Measurements from ENCODE around the gene AGAP1. TPM values are rescaled to one million over a fixed set of nuclear protein-coding genes. Genes with fewer than 3 reads are reported as not detected.

AGAP1 gene
- total and polyA plus RNA-seq, 9 donors = 5.7 to 32.2 (median 20.2) TPM

- DNase-seq = no peak
Observed at GRCh38 chr2:235864302-235864701, 370.5 kb downstream of the AGAP1 start.

GRCh38 chr2:235864733-235865515 lies 371.1 kb downstream of the AGAP1 start:
- DNase-seq = no peak
- Histone ChIP-seq H3K4me1 (ENCODE audit: insufficient read depth) (peaks cover 1% of the 10 kb centered on the region), H3K27ac (no peak overlapping the region), H3K4me3 (no peak overlapping the region), H3K27me3 (no peaks in the 10 kb centered on the region), H3K36me3 (no peaks in the 10 kb centered on the region), H3K9me3 (no peaks in the 10 kb centered on the region)
- TF ChIP-seq CTCF (IDR thresholded peaks at IDR 0.05) = no peak
- TF ChIP-seq POLR2A (IDR thresholded peaks at IDR 0.05) = no peak
- no peak for TF ChIP-seq EP300 (IDR thresholded peaks at IDR 0.05)
- intact Hi-C loops (cut with DNase I) = no loop called here
- WGBS, 3 donors = 67 to 71% (median 69%) methylated on average over 27 of the region's 27 CpGs

More at GRCh38 chr2:235864302-235864701, 370.5 kb downstream of the AGAP1 start:
- WGBS, 3 donors = 85 to 88% (median 87%) methylated on average over 17 of the region's 17 CpGs
- peaks cover 1% of the 10 kb centered on the region for H3K4me1 ChIP-seq (ENCODE audit: insufficient read depth)
- H3K4me3 ChIP-seq = no peak overlapping the region
- no peaks in the 10 kb centered on the region for H3K9me3 ChIP-seq
- H3K27ac ChIP-seq = no peak overlapping the region
- intact Hi-C loops (cut with DNase I) = no loop called here
- H3K27me3 ChIP-seq = no peaks in the 10 kb centered on the region
- TF ChIP-seq CTCF (IDR thresholded peaks at IDR 0.05) (no peak), POLR2A (IDR thresholded peaks at IDR 0.05) (no peak), EP300 (IDR thresholded peaks at IDR 0.05) (no peak)
- no peaks in the 10 kb centered on the region for H3K36me3 ChIP-seq

GRCh38 chr2:235866373-235866772 lies 372.5 kb downstream of the AGAP1 start:
- intact Hi-C loops (cut with DNase I) = no loop called here
- Histone ChIP-seq H3K27ac (no peak overlapping the region), H3K4me3 (no peak overlapping the region), H3K4me1 (ENCODE audit: insufficient read depth) (peaks cover 1% of the 10 kb centered on the region), H3K36me3 (no peaks in the 10 kb centered on the region), H3K27me3 (no peaks in the 10 kb centered on the region), H3K9me3 (no peaks in the 10 kb centered on the region)
- WGBS, 3 donors = 98 to 99% (median 98%) methylated on average over 4 of the region's 4 CpGs
- no peak for DNase-seq
- no peak for TF ChIP-seq POLR2A (IDR thresholded peaks at IDR 0.05)
- TF ChIP-seq EP300 (IDR thresholded peaks at IDR 0.05) = no peak
- no peak for TF ChIP-seq CTCF (IDR thresholded peaks at IDR 0.05)

- H3K36me3 ChIP-seq = no peaks in the 10 kb centered on the region
- H3K27ac ChIP-seq = no peak overlapping the region
- H3K4me1 ChIP-seq (ENCODE audit: insufficient read depth) = peaks cover 1% of the 10 kb centered on the region
- no peak for TF ChIP-seq CTCF (IDR thresholded peaks at IDR 0.05)
- TF ChIP-seq POLR2A (IDR thresholded peaks at IDR 0.05) = no peak
- no peak for TF ChIP-seq EP300 (IDR thresholded peaks at IDR 0.05)
- 78 to 84% (median 78%) methylated on average over 16 of the region's 16 CpGs for WGBS, 3 donors
- intact Hi-C loops (cut with DNase I) = no loop called here
- no peaks in the 10 kb centered on the region for H3K9me3 ChIP-seq
- H3K27me3 ChIP-seq = no peaks in the 10 kb centered on the region
- DNase-seq = no peak
- no peak overlapping the region for H3K4me3 ChIP-seq
Observed at GRCh38 chr2:235868224-235868623, 374.4 kb downstream of the AGAP1 start.
